A549 treated with Hydrocortisone at 1 μM for 4 hours (cell line): ENCODE results near the gene SPACA9. TPM values are rescaled to one million over a fixed set of nuclear protein-coding genes. Genes with fewer than 3 reads are reported as not detected.

Experiments
- total RNA-seq: library from RNA; stranded (reverse); fragments of 200-300 nt; extraction: Qiagen RNA extraction; gene quantifications from 5 replicates; pipeline ENCODE4 v1.2.3, GENCODE V29; 2022

Gene SPACA9
- 3.8 to 6.1 TPM (median 5.2 TPM) in 5 replicates for total RNA-seq

GRCh38 chr9:132878695-132879456 lies at the start of gene SPACA9:
TSS of gene SPACA9 (plus strand) at chr9:132878898. CDS start at chr9:132883948, 5,050 bp downstream.

GRCh38 chr9:132877824-132878694 lies 639 bp upstream of the SPACA9 start, which contains the start of gene AK8:
TSS of gene AK8 (minus strand) at chr9:132878284. CDS start at chr9:132878255, 29 bp downstream.

Other genes starting within 250 kb of the SPACA9 start
- 24.4 to 27.0 TPM (median 24.9 TPM) in 5 replicates for gene DDX31, start 208.9 kb upstream of the SPACA9 start, total RNA-seq
- gene GTF3C4, start 208.4 kb upstream of the SPACA9 start, total RNA-seq, result 16.7 to 20.9 TPM (median 18.3 TPM) in 5 replicates
- gene AK8, start 614 bp upstream of the SPACA9 start, total RNA-seq, result 0.83 to 1.3 TPM (median 1.2 TPM) in 5 replicates
- gene TSC1, start 65.7 kb downstream of the SPACA9 start, total RNA-seq, result 14.9 to 18.6 TPM (median 15.6 TPM) in 5 replicates
- gene GFI1B, start 99.8 kb downstream of the SPACA9 start, total RNA-seq, result 0.07 to 0.20 TPM (median 0.10 TPM) in 5 replicates
- gene GTF3C5, start 152.1 kb downstream of the SPACA9 start, total RNA-seq, result 60.6 to 65.1 TPM (median 64.8 TPM) in 5 replicates
- 0.40 to 0.69 TPM (median 0.51 TPM) in 5 replicates for gene CEL, start 183.1 kb downstream of the SPACA9 start, total RNA-seq
- 23.7 to 27.9 TPM (median 25.9 TPM) in 5 replicates for gene RALGDS, start 242.3 kb downstream of the SPACA9 start, total RNA-seq